ENCODE results near the gene TPRG1. TPM values are rescaled to one million over a fixed set of nuclear protein-coding genes. Genes with fewer than 3 reads are reported as not detected.
A peak's percentile ranks its signal among the peaks of the same experiment; 100 is the strongest.

The TPRG1 gene, protein sequence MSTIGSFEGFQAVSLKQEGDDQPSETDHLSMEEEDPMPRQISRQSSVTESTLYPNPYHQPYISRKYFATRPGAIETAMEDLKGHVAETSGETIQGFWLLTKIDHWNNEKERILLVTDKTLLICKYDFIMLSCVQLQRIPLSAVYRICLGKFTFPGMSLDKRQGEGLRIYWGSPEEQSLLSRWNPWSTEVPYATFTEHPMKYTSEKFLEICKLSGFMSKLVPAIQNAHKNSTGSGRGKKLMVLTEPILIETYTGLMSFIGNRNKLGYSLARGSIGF
- total RNA-seq (0.99 and 1.8 TPM in 2 replicates), polyA plus RNA-seq (0.32 and 0.47 TPM in 2 replicates), polyA minus RNA-seq (ENCODE audit: low replicate concordance) (not detected in 2 replicates)
- polyA plus RNA-seq (2012), result 0.21 TPM in 1 of 2 replicates, not detected in the other

DNA sequence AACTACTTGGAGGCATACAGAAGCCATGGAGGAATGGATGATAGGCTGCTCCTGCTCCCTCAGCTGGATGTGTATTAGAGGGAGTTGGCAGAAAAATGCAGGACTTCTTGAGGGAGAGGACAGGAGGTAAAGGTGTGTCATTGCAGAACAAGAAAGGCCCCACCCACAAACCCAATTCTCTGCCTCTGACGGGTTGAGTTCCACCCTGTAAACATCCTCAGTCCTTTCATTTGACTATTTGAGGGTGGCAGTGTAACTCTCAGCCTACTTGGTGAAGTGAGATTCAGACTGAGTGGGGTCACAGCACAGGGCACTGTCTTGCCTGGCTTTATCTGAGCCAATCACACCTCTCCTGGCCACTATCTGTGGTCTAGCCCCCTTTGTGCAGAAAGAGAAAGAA is at the start of gene TPRG1:
TSS of gene TPRG1 (plus strand) at position 265 of the 400 bp plus-strand sequence. CDS start 35,414 bp downstream, outside the sequence.
- H3K36me3 ChIP-seq (ENCODE audit: control insufficient read depth, insufficient read depth, low read length), result no peaks in the 10 kb centered on the region
- no peaks in the 10 kb centered on the region for H3K9me3 ChIP-seq (ENCODE audit: control insufficient read depth, insufficient read depth, low read depth, low read length)
- H3K27ac ChIP-seq (ENCODE audit: insufficient read depth, low read length), result no peak within 1 kb of the TSS
- no peaks in the 10 kb centered on the region for H4K20me1 ChIP-seq (ENCODE audit: control insufficient read depth, extremely low read depth, insufficient read depth, low read length)
- H3K79me2 ChIP-seq (ENCODE audit: control insufficient read depth, insufficient read depth, low read length), result no peaks in the 10 kb centered on the region
- H3K27me3 ChIP-seq (ENCODE audit: control insufficient read depth, insufficient read depth, low read length), result no peaks in the 10 kb centered on the region
- no peak within 1 kb of the TSS for H3K4me3 ChIP-seq (replicated peaks in 1 of 4; ENCODE audit: control extremely low read depth in 1 of 4, insufficient read depth in 1 of 4, low read depth in 3 of 4, low read length in 4 of 4)
- no peaks in the 10 kb centered on the region for H3K4me1 ChIP-seq (ENCODE audit: control insufficient read depth, extremely low read depth, insufficient read depth, low read length)
- H2AFZ ChIP-seq (ENCODE audit: low read length), result no peak within 1 kb of the TSS
- H3K4me2 ChIP-seq (ENCODE audit: extremely low read depth, insufficient read depth, low read length), result no peak within 1 kb of the TSS
- no peak within 1 kb of the TSS for H3K9ac ChIP-seq (ENCODE audit: insufficient read depth, low read length)
- no peak for TF ChIP-seq EZH2 (IDR thresholded peaks at IDR 0.05; ENCODE audit: low read length, missing control alignments)
- TF ChIP-seq, protein P1, sequence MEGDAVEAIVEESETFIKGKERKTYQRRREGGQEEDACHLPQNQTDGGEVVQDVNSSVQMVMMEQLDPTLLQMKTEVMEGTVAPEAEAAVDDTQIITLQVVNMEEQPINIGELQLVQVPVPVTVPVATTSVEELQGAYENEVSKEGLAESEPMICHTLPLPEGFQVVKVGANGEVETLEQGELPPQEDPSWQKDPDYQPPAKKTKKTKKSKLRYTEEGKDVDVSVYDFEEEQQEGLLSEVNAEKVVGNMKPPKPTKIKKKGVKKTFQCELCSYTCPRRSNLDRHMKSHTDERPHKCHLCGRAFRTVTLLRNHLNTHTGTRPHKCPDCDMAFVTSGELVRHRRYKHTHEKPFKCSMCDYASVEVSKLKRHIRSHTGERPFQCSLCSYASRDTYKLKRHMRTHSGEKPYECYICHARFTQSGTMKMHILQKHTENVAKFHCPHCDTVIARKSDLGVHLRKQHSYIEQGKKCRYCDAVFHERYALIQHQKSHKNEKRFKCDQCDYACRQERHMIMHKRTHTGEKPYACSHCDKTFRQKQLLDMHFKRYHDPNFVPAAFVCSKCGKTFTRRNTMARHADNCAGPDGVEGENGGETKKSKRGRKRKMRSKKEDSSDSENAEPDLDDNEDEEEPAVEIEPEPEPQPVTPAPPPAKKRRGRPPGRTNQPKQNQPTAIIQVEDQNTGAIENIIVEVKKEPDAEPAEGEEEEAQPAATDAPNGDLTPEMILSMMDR (conservative IDR thresholded peaks at IDR 0.05 in 1 of 2, IDR thresholded peaks at IDR 0.05 in 1 of 2; ENCODE audit: low read depth in 1 of 2, low read length in 2 of 2), result no peak
- DNase-seq (ENCODE audit: low read depth in 2 of 2), result no peak

DNA sequence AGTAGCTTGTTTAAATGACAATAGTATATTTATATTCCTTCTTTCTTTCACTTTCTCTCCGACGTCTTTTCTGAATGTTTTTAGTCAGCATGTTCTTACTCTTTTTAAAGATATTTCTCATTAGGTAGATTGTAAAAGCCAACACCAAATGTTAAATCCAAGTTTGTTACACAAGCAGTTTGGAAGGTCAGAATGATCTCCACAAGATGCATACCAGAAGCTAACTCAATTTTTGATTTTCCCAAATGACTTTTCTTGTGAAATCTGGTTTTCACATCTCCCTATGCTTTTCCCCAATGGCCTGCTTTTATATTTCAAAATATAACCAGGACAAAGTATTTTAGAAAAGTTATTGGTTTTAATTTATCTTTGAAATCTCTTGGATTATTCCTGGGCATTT is 49.7 kb upstream of the TPRG1 start:
- no peaks in the 10 kb centered on the region for H4K20me1 ChIP-seq (ENCODE audit: control insufficient read depth, extremely low read depth, insufficient read depth, low read length)
- H3K79me2 ChIP-seq (ENCODE audit: control insufficient read depth, insufficient read depth, low read length), result no peaks in the 10 kb centered on the region
- no peak overlapping the region for H2AFZ ChIP-seq (ENCODE audit: low read length)
- H3K36me3 ChIP-seq (ENCODE audit: control insufficient read depth, insufficient read depth, low read length), result no peaks in the 10 kb centered on the region
- no peaks in the 10 kb centered on the region for H3K4me1 ChIP-seq (ENCODE audit: control insufficient read depth, extremely low read depth, insufficient read depth, low read length)
- no peak for TF ChIP-seq EZH2 (IDR thresholded peaks at IDR 0.05; ENCODE audit: low read length, missing control alignments)
- TF ChIP-seq, protein P1 (conservative IDR thresholded peaks at IDR 0.05 in 1 of 2, IDR thresholded peaks at IDR 0.05 in 1 of 2; ENCODE audit: low read depth in 1 of 2, low read length in 2 of 2), result no peak
- DNase-seq (ENCODE audit: low read depth in 2 of 2), result no peak
- H3K27me3 ChIP-seq (ENCODE audit: control insufficient read depth, insufficient read depth, low read length), result no peaks in the 10 kb centered on the region
- H3K4me3 ChIP-seq (replicated peaks in 1 of 4; ENCODE audit: control extremely low read depth in 1 of 4, insufficient read depth in 1 of 4, low read depth in 3 of 4, low read length in 4 of 4), result peak overlapping the region in 1 of 4 experiments; percentile 1
- no peaks in the 10 kb centered on the region for H3K9me3 ChIP-seq (ENCODE audit: control insufficient read depth, insufficient read depth, low read depth, low read length)
- H3K4me2 ChIP-seq (ENCODE audit: extremely low read depth, insufficient read depth, low read length), result peak overlapping the region; percentile 11
- no peak overlapping the region for H3K27ac ChIP-seq (ENCODE audit: insufficient read depth, low read length)
- no peak overlapping the region for H3K9ac ChIP-seq (ENCODE audit: insufficient read depth, low read length)

DNA sequence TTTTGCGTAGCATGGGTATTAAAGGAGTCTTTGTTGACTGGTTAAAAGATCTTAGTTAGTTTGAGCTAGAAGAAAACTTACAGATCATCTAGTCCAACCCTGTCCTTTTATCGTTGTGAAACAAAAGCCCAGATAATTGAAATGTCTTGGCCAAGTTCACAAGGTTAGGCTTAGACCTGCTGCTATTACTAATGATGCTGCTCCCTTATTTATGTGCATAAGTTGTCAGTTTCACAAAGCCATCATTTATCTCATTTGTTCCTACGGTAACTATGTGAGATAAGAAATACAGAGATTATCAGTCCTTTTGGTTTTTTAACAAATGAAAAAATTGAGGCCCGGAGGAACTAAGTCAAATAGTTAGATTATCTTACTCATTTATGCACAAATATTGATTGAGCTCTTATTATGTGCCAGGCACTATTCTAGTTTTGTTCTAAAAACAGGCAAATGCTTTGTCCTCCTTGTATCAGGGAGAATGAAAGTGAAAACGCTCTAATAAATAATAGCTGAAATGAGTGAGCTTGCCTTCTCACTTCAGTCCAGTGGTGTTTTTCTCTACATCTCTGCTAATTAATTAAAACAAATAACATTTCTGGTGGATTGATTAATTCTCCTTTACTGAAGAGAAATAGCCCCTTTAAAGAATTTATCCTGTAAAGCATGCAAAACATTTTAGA is 49.1 kb upstream of the TPRG1 start:
- Histone ChIP-seq H3K36me3 (ENCODE audit: control insufficient read depth, insufficient read depth, low read length) (no peaks in the 10 kb centered on the region), H3K9ac (ENCODE audit: insufficient read depth, low read length) (no peak overlapping the region), H3K4me3 (replicated peaks in 1 of 4; ENCODE audit: control extremely low read depth in 1 of 4, insufficient read depth in 1 of 4, low read depth in 3 of 4, low read length in 4 of 4) (peak overlapping the region in 1 of 4 experiments; percentile 19), H3K4me2 (ENCODE audit: extremely low read depth, insufficient read depth, low read length) (no peak overlapping the region), H3K27ac (ENCODE audit: insufficient read depth, low read length) (no peak overlapping the region), H3K9me3 (ENCODE audit: control insufficient read depth, insufficient read depth, low read depth, low read length) (no peaks in the 10 kb centered on the region), H2AFZ (ENCODE audit: low read length) (no peak overlapping the region), H3K4me1 (ENCODE audit: control insufficient read depth, extremely low read depth, insufficient read depth, low read length) (no peaks in the 10 kb centered on the region), H3K79me2 (ENCODE audit: control insufficient read depth, insufficient read depth, low read length) (no peaks in the 10 kb centered on the region), H3K27me3 (ENCODE audit: control insufficient read depth, insufficient read depth, low read length) (no peaks in the 10 kb centered on the region), H4K20me1 (ENCODE audit: control insufficient read depth, extremely low read depth, insufficient read depth, low read length) (no peaks in the 10 kb centered on the region)
- TF ChIP-seq EZH2 (IDR thresholded peaks at IDR 0.05; ENCODE audit: low read length, missing control alignments), result no peak
- TF ChIP-seq, protein P1 (conservative IDR thresholded peaks at IDR 0.05 in 1 of 2, IDR thresholded peaks at IDR 0.05 in 1 of 2; ENCODE audit: low read depth in 1 of 2, low read length in 2 of 2), result no peak
- no peak for DNase-seq (ENCODE audit: low read depth in 2 of 2)

All from fibroblast of lung (primary cell).